HG03571 (cell line): ENCODE measurements around the gene TRMO.

Source experiments
- ATAC-seq: cut with Tn5 transposase; IDR thresholded peaks from one replicate; pipeline ENCODE4 v1.9.1; 2021; ENCODE audit not compliant: unreplicated experiment

The TRMO gene

GRCh38 chr9:97938081-97938644, 15.9 kb upstream of the TRMO start, which contains the start of gene HEMGN:
HEMGN (minus strand) TSS chr9:97938172; CDS start chr9:97938136, 36 bp downstream.
- ATAC-seq: no peak

- ATAC-seq: no peak
Measured at GRCh38 chr9:97936998-97937397, 14.7 kb upstream of the TRMO start.

- ATAC-seq: no peak
Measured at GRCh38 chr9:97935276-97935675, 13.0 kb upstream of the TRMO start.

- ATAC-seq: no peak
Measured at GRCh38 chr9:97934321-97935115, 12.2 kb upstream of the TRMO start.

GRCh38 chr9:97933297-97933998, 11.1 kb upstream of the TRMO start:
- no peak for ATAC-seq

- ATAC-seq: no peak
Measured at GRCh38 chr9:97930972-97931371, 8.7 kb upstream of the TRMO start.

GRCh38 chr9:97928986-97929604, 6.8 kb upstream of the TRMO start:
- ATAC-seq: no peak

GRCh38 chr9:97925497-97926334, 3.4 kb upstream of the TRMO start:
- ATAC-seq: no peak

GRCh38 chr9:97924386-97924785, 2.1 kb upstream of the TRMO start:
- ATAC-seq: no peak

- ATAC-seq: no peak
Measured at GRCh38 chr9:97923529-97924108, 1.3 kb upstream of the TRMO start.

GRCh38 chr9:97919217-97919813, 3.0 kb downstream of the TRMO start:
- ATAC-seq: no peak

- no peak for ATAC-seq
Measured at GRCh38 chr9:97918611-97919010, 3.7 kb downstream of the TRMO start.

GRCh38 chr9:97911970-97912369, 10.3 kb downstream of the TRMO start:
- ATAC-seq: no peak

- ATAC-seq: no peak
Measured at GRCh38 chr9:97911528-97911927, 10.8 kb downstream of the TRMO start.

- ATAC-seq: no peak
Measured at GRCh38 chr9:97910357-97910756, 11.9 kb downstream of the TRMO start.

GRCh38 chr9:97908705-97909104, 13.6 kb downstream of the TRMO start:
- ATAC-seq: no peak

- no peak for ATAC-seq
Measured at GRCh38 chr9:97907632-97908031, 14.7 kb downstream of the TRMO start.

- ATAC-seq: no peak
Measured at GRCh38 chr9:97907046-97907445, 15.3 kb downstream of the TRMO start.

GRCh38 chr9:97906236-97906831, 16.0 kb downstream of the TRMO start:
- ATAC-seq: no peak

GRCh38 chr9:97905228-97905627, 17.1 kb downstream of the TRMO start:
- ATAC-seq: no peak
